ENCODE measurements around the gene WAPL. TPM values are rescaled to one million over a fixed set of nuclear protein-coding genes. Genes with fewer than 3 reads are reported as not detected.

Gene WAPL
- total RNA-seq, 2 donors from 2014 or later = 24.1 to 38.9 TPM

DNA sequence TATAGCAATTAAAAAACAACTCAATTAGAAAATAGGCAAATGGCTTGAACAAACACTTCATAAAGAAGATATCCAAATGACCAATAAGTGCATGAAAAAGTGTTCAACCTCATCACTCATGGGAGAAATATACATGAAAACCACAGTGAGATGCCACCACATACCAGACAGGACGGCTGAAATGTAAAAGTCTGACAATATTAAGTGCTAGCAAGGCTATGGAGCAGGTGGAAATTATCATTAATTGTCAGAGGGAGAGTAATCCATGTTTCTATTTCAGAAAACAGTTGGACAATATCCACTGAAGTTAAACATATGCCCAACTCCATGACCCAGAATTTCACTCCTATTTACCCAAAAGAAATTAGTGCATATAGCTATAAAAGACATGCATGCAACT is 112.4 kb downstream of the WAPL start:
- no peaks in the 10 kb centered on the region for H3K9me3 ChIP-seq
- no peak overlapping the region for H3K27ac ChIP-seq
- H3K4me1 ChIP-seq = peaks cover 40% of the 10 kb centered on the region
- DNase-seq (no peak), ATAC-seq (no peak)
- H3K36me3 ChIP-seq (replicated peaks in 1 of 2; ENCODE audit: insufficient read depth in 1 of 2, low read depth in 2 of 2) = no peaks in the 10 kb centered on the region
- no peaks in the 10 kb centered on the region for H3K27me3 ChIP-seq
- WGBS, 2 donors = 73 to 83% methylated on average over 1 of the region's 1 CpG
- intact Hi-C loops (cut with DNase I) = no loop called here
- TF ChIP-seq, protein P1, sequence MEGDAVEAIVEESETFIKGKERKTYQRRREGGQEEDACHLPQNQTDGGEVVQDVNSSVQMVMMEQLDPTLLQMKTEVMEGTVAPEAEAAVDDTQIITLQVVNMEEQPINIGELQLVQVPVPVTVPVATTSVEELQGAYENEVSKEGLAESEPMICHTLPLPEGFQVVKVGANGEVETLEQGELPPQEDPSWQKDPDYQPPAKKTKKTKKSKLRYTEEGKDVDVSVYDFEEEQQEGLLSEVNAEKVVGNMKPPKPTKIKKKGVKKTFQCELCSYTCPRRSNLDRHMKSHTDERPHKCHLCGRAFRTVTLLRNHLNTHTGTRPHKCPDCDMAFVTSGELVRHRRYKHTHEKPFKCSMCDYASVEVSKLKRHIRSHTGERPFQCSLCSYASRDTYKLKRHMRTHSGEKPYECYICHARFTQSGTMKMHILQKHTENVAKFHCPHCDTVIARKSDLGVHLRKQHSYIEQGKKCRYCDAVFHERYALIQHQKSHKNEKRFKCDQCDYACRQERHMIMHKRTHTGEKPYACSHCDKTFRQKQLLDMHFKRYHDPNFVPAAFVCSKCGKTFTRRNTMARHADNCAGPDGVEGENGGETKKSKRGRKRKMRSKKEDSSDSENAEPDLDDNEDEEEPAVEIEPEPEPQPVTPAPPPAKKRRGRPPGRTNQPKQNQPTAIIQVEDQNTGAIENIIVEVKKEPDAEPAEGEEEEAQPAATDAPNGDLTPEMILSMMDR (IDR thresholded peaks at IDR 0.05) = no peak
- no peak for TF ChIP-seq POLR2A (IDR thresholded peaks at IDR 0.05)
- H3K4me3 ChIP-seq = no peak overlapping the region

DNA sequence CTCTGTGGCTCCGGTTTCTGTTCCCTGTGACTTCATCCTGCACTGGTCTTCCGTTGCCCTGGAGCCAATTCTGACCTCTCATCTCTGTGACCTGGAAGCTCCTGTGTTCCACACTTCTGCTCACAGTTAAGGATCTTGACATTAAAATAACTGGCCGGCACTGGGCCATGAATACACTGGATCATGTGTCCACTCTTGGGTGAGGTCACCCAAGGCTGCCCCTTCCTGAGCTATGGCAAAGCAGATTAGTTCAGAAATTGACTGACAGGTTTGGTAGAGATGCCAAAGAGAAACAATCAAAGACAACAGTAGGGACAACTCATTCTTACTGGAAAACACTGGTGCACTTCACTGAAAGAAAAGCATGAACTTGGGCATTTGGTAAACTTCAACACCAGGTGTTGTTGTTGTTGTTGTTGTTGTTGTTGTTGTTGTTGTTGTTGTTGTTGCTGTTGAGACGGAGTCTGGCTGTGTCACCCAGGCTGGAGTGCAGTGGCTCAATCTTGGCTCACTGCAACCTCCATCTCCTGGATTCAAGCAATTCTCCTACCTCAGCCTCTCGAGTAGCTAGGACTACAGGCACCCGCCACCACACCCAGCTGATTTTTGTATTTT is 118.3 kb downstream of the WAPL start:
- Histone ChIP-seq H3K27me3 (no peaks in the 10 kb centered on the region), H3K36me3 (replicated peaks in 1 of 2; ENCODE audit: insufficient read depth in 1 of 2, low read depth in 2 of 2) (no peaks in the 10 kb centered on the region), H3K4me3 (no peak overlapping the region), H3K9me3 (no peaks in the 10 kb centered on the region), H3K4me1 (peaks cover 37% of the 10 kb centered on the region), H3K27ac (peak overlapping the region in 2 of 4 donors; percentile 54 to 93)
- 60 to 66% methylated on average over 6 of the region's 6 CpGs for WGBS, 2 donors
- TF ChIP-seq POLR2A (IDR thresholded peaks at IDR 0.05) = no peak
- TF ChIP-seq, protein P1 (IDR thresholded peaks at IDR 0.05) = no peak
- DNase-seq (peak; percentile 32 to 62 (median 53)), ATAC-seq (no peak)
- intact Hi-C loops (cut with DNase I) = no loop called here

DNA sequence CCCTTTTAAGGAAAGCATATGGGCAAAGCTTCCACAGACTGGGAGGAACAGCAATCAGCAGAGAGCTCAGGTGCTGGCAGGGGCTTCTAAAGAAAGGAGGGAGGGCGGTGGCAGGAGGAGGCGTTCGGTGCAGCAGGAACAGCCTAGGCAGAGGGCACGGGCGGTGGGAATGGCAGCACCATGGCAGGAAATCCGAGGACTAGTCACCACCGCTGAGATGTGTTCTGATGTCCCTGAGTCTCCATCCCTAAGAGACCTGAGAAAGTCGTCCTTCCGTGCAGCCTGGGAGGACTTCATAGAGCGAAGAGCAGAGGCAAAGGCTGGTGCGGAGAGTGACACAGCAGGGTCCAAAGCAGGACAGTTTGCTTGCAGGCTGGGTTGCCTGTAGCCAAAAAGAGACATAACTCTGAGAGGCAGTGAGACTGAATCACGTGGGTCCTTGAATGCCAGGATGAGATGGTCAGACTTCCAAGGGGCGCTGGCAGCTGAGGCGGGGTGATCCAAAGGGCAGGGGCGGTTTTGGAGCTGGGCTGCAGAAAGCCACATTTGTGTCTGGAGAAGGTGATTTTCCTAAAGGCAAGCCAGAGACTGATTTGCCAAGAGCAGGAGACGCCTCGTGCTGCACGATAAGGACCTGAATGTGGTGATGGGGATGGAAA is 119.2 kb downstream of the WAPL start:
- H3K4me3 ChIP-seq = no peak overlapping the region
- TF ChIP-seq, protein P1 (IDR thresholded peaks at IDR 0.05) = no peak
- peak in 1 of 3 donors; percentile 25 for TF ChIP-seq POLR2A (IDR thresholded peaks at IDR 0.05)
- no peaks in the 10 kb centered on the region for H3K36me3 ChIP-seq (replicated peaks in 1 of 2; ENCODE audit: insufficient read depth in 1 of 2, low read depth in 2 of 2)
- H3K9me3 ChIP-seq = no peaks in the 10 kb centered on the region
- peaks cover 37% of the 10 kb centered on the region for H3K4me1 ChIP-seq
- ATAC-seq = no peak
- peak overlapping the region; percentile 39 to 94 (median 74) for H3K27ac ChIP-seq
- peak in 1 of 4 donors; percentile 43 for DNase-seq
- WGBS, 2 donors = 25 to 43% methylated on average over 16 to 18 of the region's 18 CpGs
- intact Hi-C loops (cut with DNase I) = no loop called here
- no peaks in the 10 kb centered on the region for H3K27me3 ChIP-seq

DNA sequence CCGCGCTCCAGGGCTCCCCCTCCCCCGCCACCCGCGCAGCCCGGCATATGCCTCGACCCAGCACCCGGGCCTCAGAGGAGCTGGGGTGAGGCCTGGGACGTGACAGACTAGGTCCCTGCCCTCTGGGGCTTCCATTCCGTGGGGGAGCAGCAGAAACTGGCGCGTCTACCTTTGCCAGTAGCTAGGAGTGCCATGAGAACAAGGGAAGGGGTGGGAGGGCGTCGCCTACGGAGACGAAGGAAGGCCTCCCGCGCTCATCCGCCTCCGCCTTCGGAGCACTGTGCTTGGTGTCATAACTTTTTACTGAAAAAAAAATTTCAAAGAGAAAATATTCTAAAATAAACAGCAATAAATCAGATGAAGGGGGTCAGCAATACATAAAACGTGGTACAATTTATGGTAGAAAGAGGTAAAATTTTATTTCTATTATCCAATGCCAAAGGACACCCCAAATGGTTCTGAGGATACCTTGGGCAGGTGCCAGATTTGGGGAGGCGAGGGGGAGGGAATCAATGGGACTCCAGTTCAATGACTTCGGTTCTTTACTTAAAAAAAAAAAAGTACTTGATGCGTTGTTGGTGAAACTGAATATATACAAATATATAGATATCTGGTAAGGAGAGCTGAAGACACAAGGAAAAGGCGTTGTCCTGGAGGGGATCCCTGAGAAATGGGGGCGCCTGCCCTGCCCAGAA is 119.9 kb downstream of the WAPL start:
- 27 to 31% methylated on average over 19 to 26 of the region's 27 CpGs for WGBS, 2 donors
- ATAC-seq (peak; percentile 9), DNase-seq (peak; percentile 24 to 52 (median 44))
- Histone ChIP-seq H3K27ac (peak overlapping the region; percentile 88 to 94 (median 92)), H3K4me1 (peaks cover 37% of the 10 kb centered on the region), H3K4me3 (peak overlapping the region; percentile 33 to 34), H3K9me3 (no peaks in the 10 kb centered on the region), H3K27me3 (no peaks in the 10 kb centered on the region), H3K36me3 (replicated peaks in 1 of 2; ENCODE audit: insufficient read depth in 1 of 2, low read depth in 2 of 2) (no peaks in the 10 kb centered on the region)
- intact Hi-C loops (cut with DNase I) = no loop called here
- TF ChIP-seq POLR2A (IDR thresholded peaks at IDR 0.05) = no peak
- TF ChIP-seq, protein P1 (IDR thresholded peaks at IDR 0.05) = no peak
